Gastroesophageal sphincter (tissue), 4 donors: Measurements from ENCODE around the gene GSTK1. TPM values are rescaled to one million over a fixed set of nuclear protein-coding genes. Genes with fewer than 3 reads are reported as not detected.

Source experiments
- small RNA-seq, 4 donors: library from RNA; depleted of rRNA; stranded (forward); fragments of <200 nt; gene quantifications; one replicate each; pipeline ENCODE3, GENCODE V24; 2016
- total RNA-seq, 4 donors: library from RNA; depleted of rRNA; stranded (reverse); fragments of >200 nt; gene quantifications; one replicate each; pipeline ENCODE4 v1.1.0, GENCODE V29; 2016

GSTK1 gene
- total RNA-seq, 4 donors from 2014 or later: 98.1 to 128 (median 120) TPM

Small RNA genes lying within 50 kb of the gene (small RNA-seq; reads per million reads assigned to genes)
- gene AC073342.3: 0 reads per million in 4 donors
- 0 reads per million in 4 donors for gene RN7SL481P
- gene RN7SL535P: 0 reads per million in 4 donors

Other genes with a start within 250 kb of the GSTK1 start
- not detected for gene OR9A2, start 236.3 kb upstream of the GSTK1 start, total RNA-seq
- not detected for gene OR6V1, start 211.1 kb upstream of the GSTK1 start, total RNA-seq
- 1 to 10 TPM in 1 of 4 donors, not detected in 3; 6.8 TPM for gene PIP, start 131.4 kb upstream of the GSTK1 start, total RNA-seq
- gene TAS2R39, start 80.0 kb upstream of the GSTK1 start, total RNA-seq: not detected
- gene TAS2R40, start 41.4 kb upstream of the GSTK1 start, total RNA-seq: not detected
- gene TMEM139, start 21.5 kb downstream of the GSTK1 start, total RNA-seq: 1 to 10 TPM in 1 of 4 donors, under 1 TPM in 2, not detected in 1; 0.40 to 1.4 (median 0.49) TPM
- 10 to 100 TPM; 10.1 to 14.5 (median 13.6) TPM for gene CASP2, start 24.9 kb downstream of the GSTK1 start, total RNA-seq
- not detected for gene CLCN1, start 52.7 kb downstream of the GSTK1 start, total RNA-seq
- gene FAM131B, start 99.3 kb downstream of the GSTK1 start, total RNA-seq: 1 to 10 TPM in 2 of 4 donors, under 1 TPM in 2; 0.31 to 2.4 (median 1.2) TPM
- 100 to 1,000 TPM; 111 to 389 (median 146) TPM for gene ZYX, start 117.9 kb downstream of the GSTK1 start, total RNA-seq
- gene EPHA1, start 145.4 kb downstream of the GSTK1 start, total RNA-seq: 1 to 10 TPM in 1 of 4 donors, under 1 TPM in 1, not detected in 2; 0.78 to 2.5 TPM
- under 1 TPM in 1 of 4 donors, not detected in 3; 0.40 TPM for gene TAS2R60, start 180.0 kb downstream of the GSTK1 start, total RNA-seq
- gene TAS2R41, start 214.4 kb downstream of the GSTK1 start, total RNA-seq: not detected